Stimulated activated effector memory CD8-positive, alpha-beta T cell treated with anti-CD3 and anti-CD28 coated beads, Interleukin-12 subunit alpha, Interleukin-12 subunit beta, amount 100 ng/mL, for 72 hours (primary cell): ENCODE results near the gene FEZ2.

Experiments used
- ATAC-seq: fragments of 150-1000 bp; cut with Tn5 transposase; 2 replicates; pipeline ENCODE4 v1.10.0; 2021
- DNase-seq, 2 donors: peaks; one replicate each; pipeline ENCODE4 v3.0.0; 2021 to 2022; ENCODE audit warnings: low spot score in 2 of 2
- H3K27ac Mint-ChIP-seq: one replicate; pipeline ENCODE4 v1.8.0; 2022; ENCODE audit warnings: mild to moderate bottlenecking, mixed read lengths
- H3K36me3 Mint-ChIP-seq: one replicate; pipeline ENCODE4 v1.8.0; 2022; ENCODE audit warnings: mild to moderate bottlenecking, mixed read lengths
- H3K4me1 Mint-ChIP-seq: one replicate; pipeline ENCODE4 v1.8.0; 2022; ENCODE audit warnings: mixed read lengths
- H3K4me3 Mint-ChIP-seq: one replicate; pipeline ENCODE4 v1.8.0; 2022; ENCODE audit warnings: mild to moderate bottlenecking, mixed read lengths
- H3K9me3 Mint-ChIP-seq: one replicate; pipeline ENCODE4 v1.8.0; 2022; ENCODE audit warnings: mixed read lengths

FEZ2 gene

DNA sequence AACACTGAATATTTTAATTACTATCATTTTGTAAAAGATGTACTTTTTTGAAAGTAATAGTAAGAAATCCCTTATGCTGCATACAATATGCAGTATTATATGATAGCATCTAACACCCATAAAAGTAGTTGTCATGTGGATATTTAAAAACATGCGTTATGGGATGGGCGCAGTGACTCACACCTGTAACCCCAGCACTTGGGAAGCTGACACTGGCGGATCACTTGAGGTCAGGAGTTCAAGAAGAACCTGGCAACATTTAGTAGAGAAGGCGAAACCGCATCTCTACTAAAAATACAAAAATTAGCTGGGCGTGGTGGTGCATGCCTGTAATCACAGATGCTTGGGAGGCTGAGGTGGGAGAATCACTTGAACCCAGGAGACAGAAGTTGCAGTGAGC lies 88.9 kb downstream of the FEZ2 start:
- Mint-ChIP-seq H3K9me3 (no peaks in the 10 kb centered on the region), H3K36me3 (peaks cover 25% of the 10 kb centered on the region), H3K27ac (no peak overlapping the region), H3K4me3 (no peak overlapping the region), H3K4me1 (no peaks in the 10 kb centered on the region)
- ATAC-seq (no peak), DNase-seq (no peak)

- Mint-ChIP-seq H3K36me3 (peaks cover 9% of the 10 kb centered on the region), H3K4me3 (no peak overlapping the region), H3K4me1 (no peaks in the 10 kb centered on the region), H3K27ac (no peak overlapping the region), H3K9me3 (no peaks in the 10 kb centered on the region)
- DNase-seq, result peak in 1 of 2 donors; percentile 6
- peak; percentile 88 for ATAC-seq
These were observed 90.6 kb downstream of the FEZ2 start for GRCh38 chr2:36507408-36507812.
